Measurements from ENCODE around the gene AXIN2. TPM values are rescaled to one million over a fixed set of nuclear protein-coding genes. Genes with fewer than 3 reads are reported as not detected.

AXIN2 gene
- polyA plus RNA-seq, 3 donors, result 0.10 TPM; not detected in 2

GRCh38 chr17:65518256-65518655 is 43.2 kb downstream of the AXIN2 start:
- Histone ChIP-seq H2AFZ (ENCODE audit: insufficient read depth, low read depth, low read length, poor library complexity, severe bottlenecking) (no peak overlapping the region), H4K20me1 (ENCODE audit: insufficient read depth, low read length) (no peaks in the 10 kb centered on the region), H3K4me1 (ENCODE audit: control insufficient read depth in 1 of 2, insufficient read depth in 2 of 2, low read length in 2 of 2) (no peaks in the 10 kb centered on the region), H3K4me2 (replicated peaks; ENCODE audit: extremely low read depth, low read length, poor library complexity, severe bottlenecking) (no peak overlapping the region), H3K27ac (ENCODE audit: low read depth in 1 of 2, low read length in 2 of 2) (no peak overlapping the region), H3K79me2 (ENCODE audit: insufficient read depth, low read length) (no peaks in the 10 kb centered on the region), H3K9me3 (replicated peaks in 1 of 2; ENCODE audit: control insufficient read depth in 1 of 2, insufficient read depth in 1 of 2, low read length in 2 of 2) (no peaks in the 10 kb centered on the region), H3K27me3 (ENCODE audit: control insufficient read depth in 2 of 2, insufficient read depth in 2 of 2, low read length in 2 of 2) (no peaks in the 10 kb centered on the region), H3K9ac (ENCODE audit: insufficient read depth, low read length, poor library complexity, severe bottlenecking) (no peak overlapping the region), H3K36me3 (replicated peaks in 1 of 2; ENCODE audit: control insufficient read depth in 1 of 2, insufficient read depth in 2 of 2, low read length in 2 of 2) (no peaks in the 10 kb centered on the region), H3K4me3 (replicated peaks in 1 of 3; ENCODE audit: low read depth in 2 of 3, low read length in 3 of 3) (no peak overlapping the region)
- DNase-seq, result no peak
- no peaks in the 10 kb centered on the region for H3K4me1 Mint-ChIP-seq
- peaks cover 6 to 11% (median 11%) of the 10 kb centered on the region in 3 donors for H3K27me3 Mint-ChIP-seq (ENCODE audit: low read depth in 3 of 3)
- peaks cover 0 to 7% (median 4%) of the 10 kb centered on the region in 7 donors for H3K9me3 Mint-ChIP-seq
- WGBS (ENCODE audit: insufficient coverage), result 100% methylated on average over 1 of the region's 2 CpGs
- no peaks in the 10 kb centered on the region for H3K36me3 Mint-ChIP-seq
- intact Hi-C loops (cut with micrococcal nuclease), result no loop called here
- no peak overlapping the region for H3K4me3 Mint-ChIP-seq
- H3K27ac Mint-ChIP-seq, result no peak overlapping the region
- TF ChIP-seq CTCF (IDR thresholded peaks at IDR 0.05), result no peak

DNA sequence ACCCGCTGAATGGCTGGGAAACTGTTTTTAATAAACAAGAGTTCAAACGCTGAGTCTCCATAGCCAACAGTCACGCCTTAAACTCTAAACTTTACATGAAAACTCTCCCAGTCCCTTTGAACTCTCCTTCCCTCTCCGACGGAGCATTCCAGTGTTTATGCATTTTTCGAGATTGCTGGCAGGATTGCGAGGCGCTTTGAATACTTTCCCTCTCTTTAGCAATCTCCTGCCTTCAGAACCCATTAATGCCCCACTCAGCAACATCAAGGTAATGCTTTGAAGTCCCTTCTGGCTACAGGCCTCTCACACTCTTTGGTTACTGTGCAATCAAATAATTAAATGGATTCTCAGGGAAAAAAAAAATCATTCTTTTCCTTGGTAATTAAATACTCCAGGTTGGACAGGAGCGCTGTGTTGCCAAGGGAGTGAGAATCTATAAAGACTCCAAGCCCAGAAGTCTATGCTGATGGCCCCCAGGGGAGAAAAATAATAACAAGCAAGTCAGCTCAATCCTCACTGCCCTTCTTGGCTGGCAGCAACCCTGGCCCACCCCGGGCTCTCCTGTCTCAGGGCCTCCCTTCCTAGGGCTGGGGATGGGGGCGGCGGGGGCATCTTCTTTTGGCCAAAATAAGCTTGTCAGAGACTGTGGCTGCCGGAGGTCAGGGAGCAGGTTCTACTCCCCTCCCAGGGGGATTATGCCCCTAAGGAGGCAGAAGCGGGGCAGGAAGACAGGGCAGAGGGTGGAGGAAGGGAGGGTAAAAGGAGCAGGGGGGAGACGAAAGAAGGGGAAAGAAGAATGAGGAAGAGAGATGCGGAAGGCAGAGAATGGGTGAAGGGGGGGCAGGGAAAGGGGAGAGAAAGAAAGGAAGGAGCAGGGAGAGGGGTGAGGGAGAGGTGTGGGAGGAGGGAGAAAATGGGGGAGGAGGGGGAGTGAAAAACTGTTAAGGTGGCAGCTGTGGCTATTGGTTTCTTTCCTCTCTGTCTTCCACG is 45.2 kb downstream of the AXIN2 start:
- Mint-ChIP-seq H3K4me3 (no peak overlapping the region), H3K27ac (no peak overlapping the region), H3K4me1 (no peaks in the 10 kb centered on the region), H3K9me3 (peaks cover 0 to 10% (median 4%) of the 10 kb centered on the region in 7 donors), H3K36me3 (no peaks in the 10 kb centered on the region), H3K27me3 (ENCODE audit: low read depth in 3 of 3) (peaks cover 3 to 11% (median 9%) of the 10 kb centered on the region in 3 donors)
- Histone ChIP-seq H3K27me3 (ENCODE audit: control insufficient read depth in 2 of 2, insufficient read depth in 2 of 2, low read length in 2 of 2) (no peaks in the 10 kb centered on the region), H3K4me2 (replicated peaks; ENCODE audit: extremely low read depth, low read length, poor library complexity, severe bottlenecking) (no peak overlapping the region), H3K27ac (ENCODE audit: low read depth in 1 of 2, low read length in 2 of 2) (no peak overlapping the region), H3K4me3 (replicated peaks in 1 of 3; ENCODE audit: low read depth in 2 of 3, low read length in 3 of 3) (no peak overlapping the region), H4K20me1 (ENCODE audit: insufficient read depth, low read length) (no peaks in the 10 kb centered on the region), H3K36me3 (replicated peaks in 1 of 2; ENCODE audit: control insufficient read depth in 1 of 2, insufficient read depth in 2 of 2, low read length in 2 of 2) (no peaks in the 10 kb centered on the region), H2AFZ (ENCODE audit: insufficient read depth, low read depth, low read length, poor library complexity, severe bottlenecking) (no peak overlapping the region), H3K9ac (ENCODE audit: insufficient read depth, low read length, poor library complexity, severe bottlenecking) (no peak overlapping the region), H3K9me3 (replicated peaks in 1 of 2; ENCODE audit: control insufficient read depth in 1 of 2, insufficient read depth in 1 of 2, low read length in 2 of 2) (no peaks in the 10 kb centered on the region), H3K79me2 (ENCODE audit: insufficient read depth, low read length) (no peaks in the 10 kb centered on the region), H3K4me1 (ENCODE audit: control insufficient read depth in 1 of 2, insufficient read depth in 2 of 2, low read length in 2 of 2) (no peaks in the 10 kb centered on the region)
- WGBS (ENCODE audit: insufficient coverage), result 64% methylated on average over 11 of the region's 17 CpGs
- no peak for TF ChIP-seq CTCF (IDR thresholded peaks at IDR 0.05)
- intact Hi-C loops (cut with micrococcal nuclease), result no loop called here
- DNase-seq, result no peak
